HG02763 (cell line): ENCODE measurements around the gene SPINK14.

Experiments used
- ATAC-seq: cut with Tn5 transposase; IDR thresholded peaks from one replicate; pipeline ENCODE4 v1.9.1; 2021; ENCODE audit warnings: mild to moderate bottlenecking, moderate library complexity; ENCODE audit not compliant: unreplicated experiment

Gene SPINK14

DNA sequence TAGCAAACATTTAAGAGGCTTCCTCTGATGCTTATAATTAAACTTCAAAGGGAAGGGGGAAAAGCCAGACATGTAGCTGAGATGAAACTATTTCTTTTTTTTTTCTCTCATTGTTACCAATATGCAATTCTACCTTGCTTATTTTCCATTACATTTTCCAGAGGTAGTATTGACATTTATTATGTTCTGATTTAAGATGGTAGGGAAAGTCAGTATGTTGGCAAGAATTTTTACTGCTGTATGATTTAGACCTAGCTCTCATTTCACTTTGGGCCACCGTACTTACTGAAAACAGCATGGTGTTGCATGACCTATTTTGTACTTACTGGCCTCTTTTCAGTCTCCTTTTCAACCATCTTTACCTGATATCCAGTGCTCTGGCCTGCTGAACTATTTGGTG, 24.9 kb downstream of the SPINK14 start:
- no peak for ATAC-seq

GRCh38 chr5:148201151-148201550, 32.8 kb downstream of the SPINK14 start:
- no peak for ATAC-seq

- no peak for ATAC-seq
Observed at GRCh38 chr5:148202531-148203203, 34.3 kb downstream of the SPINK14 start, which contains the start of gene SPINK6. TSS of gene SPINK6 (plus strand) at chr5:148203042. CDS start at chr5:148203097, 55 bp downstream.

GRCh38 chr5:148205044-148205806, 36.9 kb downstream of the SPINK14 start:
- ATAC-seq: no peak

GRCh38 chr5:148205865-148206264, 37.5 kb downstream of the SPINK14 start:
- ATAC-seq: no peak

DNA sequence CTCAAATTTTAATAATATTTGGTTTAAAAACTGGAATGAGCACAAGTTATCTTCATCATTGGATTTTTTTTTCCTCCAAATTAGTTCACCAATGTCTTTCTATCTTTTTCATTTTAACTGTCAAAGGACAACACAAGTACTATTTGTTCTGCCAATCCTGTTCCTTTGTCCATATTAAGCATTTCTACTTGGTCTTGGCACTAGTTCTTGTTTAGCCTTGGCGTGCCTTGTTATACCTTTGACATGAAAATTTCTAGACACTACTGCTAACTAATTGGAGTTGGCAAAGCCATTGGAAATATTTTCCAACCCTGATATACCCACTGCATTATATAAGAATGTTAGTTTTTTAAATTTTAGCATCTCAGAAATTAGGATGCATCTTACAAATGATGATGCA, 38.3 kb downstream of the SPINK14 start:
- ATAC-seq: no peak

GRCh38 chr5:148208226-148208625, 39.9 kb downstream of the SPINK14 start:
- no peak for ATAC-seq

- ATAC-seq: no peak
Observed at GRCh38 chr5:148209151-148209770, 40.9 kb downstream of the SPINK14 start.

DNA sequence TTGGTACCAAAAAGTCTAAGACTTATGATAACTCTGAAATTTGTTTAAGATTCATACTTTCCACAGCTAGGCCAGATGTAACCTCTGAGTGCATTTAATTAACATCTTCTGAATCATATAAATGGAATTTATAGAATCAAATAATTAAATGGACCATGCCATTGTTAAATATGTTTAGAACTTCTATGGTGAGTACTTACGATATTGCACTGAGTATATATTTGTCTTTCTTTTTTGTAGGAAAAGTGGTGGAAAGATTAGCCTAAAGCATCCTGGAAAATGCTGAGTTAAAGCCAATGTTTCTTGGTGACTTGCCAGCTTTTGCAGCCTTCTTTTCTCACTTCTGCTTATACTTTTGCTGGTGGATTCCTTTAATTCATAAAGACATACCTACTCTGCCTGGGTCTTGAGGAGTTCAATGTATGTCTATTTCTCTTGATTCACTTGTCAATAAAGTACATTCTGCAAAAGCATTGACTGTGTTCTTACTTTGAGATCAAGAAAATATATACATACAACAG, 46.4 kb downstream of the SPINK14 start:
- no peak for ATAC-seq

- no peak for ATAC-seq
Observed at GRCh38 chr5:148221508-148221907, 53.2 kb downstream of the SPINK14 start.

DNA sequence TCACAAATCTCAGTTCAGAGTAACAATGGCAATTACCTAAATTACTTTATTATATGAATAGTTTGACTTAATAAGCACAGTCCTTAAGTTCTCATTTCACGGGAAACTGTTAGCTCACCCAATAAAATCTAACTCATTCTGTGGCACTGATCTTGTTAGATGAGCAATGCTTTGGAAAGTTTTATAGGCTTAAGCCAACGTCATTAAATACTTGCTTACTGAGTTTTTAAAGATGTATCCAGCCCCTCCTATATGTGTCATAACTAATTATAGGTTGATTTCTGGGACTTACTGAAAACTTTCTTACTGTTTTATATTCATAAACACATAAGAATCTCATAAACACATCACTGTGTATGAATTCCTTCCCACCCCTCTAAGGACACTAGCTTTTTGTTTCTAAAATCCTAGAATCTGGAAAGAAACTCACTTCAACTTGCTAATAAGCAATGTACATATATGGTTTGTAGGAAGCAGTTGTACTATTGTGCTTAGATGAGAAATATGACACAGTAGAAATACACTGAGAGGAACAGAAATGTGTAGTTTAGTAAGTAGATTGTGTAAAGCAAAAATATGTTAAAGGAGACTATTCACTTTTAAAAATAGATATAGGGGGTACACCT, 55.9 kb downstream of the SPINK14 start:
- no peak for ATAC-seq
